H1 (cell line): ENCODE measurements around the gene PDZD2. TPM values are rescaled to one million over a fixed set of nuclear protein-coding genes. Genes with fewer than 3 reads are reported as not detected.

Experiments used
- CTCF ChIP-seq, 3 experiments: IDR thresholded peaks; 1 replicate in 2 of 3; 2 replicates in 1 of 3; pipeline versions ENCODE4 v1.5.1 to v1.6.1; 2011; ENCODE audit warnings: low read length in 3 of 3, mild to moderate bottlenecking in 3 of 3, inconsistent platforms in 2 of 3, low read depth in 1 of 3, moderate library complexity in 1 of 3; ENCODE audit not compliant: insufficient read depth in 1 of 3; ENCODE audit errors: control extremely low read depth in 1 of 3
- EGR1 ChIP-seq: IDR thresholded peaks from 2 replicates; pipeline ENCODE4 v1.6.1; 2011; ENCODE audit warnings: low read depth, low read length, borderline replicate concordance
- SP1 ChIP-seq: IDR thresholded peaks from 2 replicates; pipeline ENCODE4 v1.6.1; 2011; ENCODE audit warnings: low read depth, low read length
- polyA plus RNA-seq, 7 experiments: library from polyadenylated mRNA; depleted of rRNA in 3 of 7; stranded (reverse) in 5 of 7; unstranded in 2 of 7; fragments of >200 nt in 5 of 7; fragments of 200-250 nt in 2 of 7; gene quantifications; 1 replicate in 5 of 7; 2 replicates in 1 of 7; 4 replicates in 1 of 7; pipeline versions ENCODE4 v1.2.1 to v1.2.3, GENCODE V29; 2011 to 2013; ENCODE audit warnings: missing spikeins in 2 of 7, mixed read lengths in 2 of 7
- total RNA-seq: library from RNA; stranded (reverse); fragmentation: NEBNext Ultra II Directional; extraction: Animal tissue kit (Norgen Biotek cat#: 25700); gene quantifications from 2 replicates; pipeline ENCODE4 v1.2.1, GENCODE V29; 2021

PDZD2 gene
- total and polyA plus RNA-seq, 2 of the 8 experiments (the other 6 are each of a cell fraction or from before 2014, with no cell fraction given): 1.2 to 6.8 TPM

DNA sequence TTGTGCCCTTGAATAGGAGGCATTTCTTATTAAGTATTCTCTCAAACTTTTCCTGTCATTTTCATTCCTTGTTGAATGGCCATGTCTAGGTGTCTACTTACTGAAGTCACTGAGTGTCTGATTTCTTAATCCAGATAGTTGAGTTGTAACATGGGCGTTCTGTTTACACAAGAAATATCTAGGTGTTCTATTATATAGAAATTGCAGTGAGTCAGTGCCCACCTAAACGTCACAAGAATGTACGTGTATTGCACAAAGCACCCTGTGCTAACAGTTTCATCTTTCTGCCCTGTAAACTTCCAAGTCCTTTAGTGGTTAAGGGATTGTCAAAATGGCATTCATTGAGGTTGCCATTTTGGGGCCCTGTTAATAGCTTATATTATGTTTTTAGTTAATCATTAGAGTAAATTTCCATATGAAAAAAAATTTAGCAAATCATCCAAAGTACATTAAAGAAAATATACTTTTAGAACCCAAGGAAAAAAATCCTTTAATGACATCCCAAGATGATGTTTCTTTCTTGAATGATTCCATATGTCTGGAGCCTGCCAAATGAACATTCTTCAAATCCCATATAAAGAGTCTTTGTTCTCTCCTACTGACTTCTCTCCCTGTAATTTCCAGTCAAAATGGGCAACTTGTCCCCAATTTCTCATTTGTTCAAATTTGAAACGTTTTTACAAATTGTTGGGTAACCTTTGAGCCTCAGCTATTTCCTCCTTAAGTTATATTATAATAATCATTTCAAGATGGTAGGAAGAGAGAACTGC is 421.0 kb downstream of the PDZD2 start (continued):
- TF ChIP-seq SP1: no peak
- no peak for TF ChIP-seq EGR1
- no peak for TF ChIP-seq CTCF (IDR thresholded peaks at IDR 0.05; ENCODE audit: control extremely low read depth in 1 of 3, insufficient read depth in 1 of 3, low read depth in 1 of 3, low read length in 3 of 3)
- TF ChIP-seq, all 59 proteins: peak for 0
